ENCODE results near the gene ATP8A2. TPM values are rescaled to one million over a fixed set of nuclear protein-coding genes. Genes with fewer than 3 reads are reported as not detected.

The ATP8A2 gene
- total RNA-seq, 2 donors from 2014 or later = 1.6 to 2.9 TPM

DNA sequence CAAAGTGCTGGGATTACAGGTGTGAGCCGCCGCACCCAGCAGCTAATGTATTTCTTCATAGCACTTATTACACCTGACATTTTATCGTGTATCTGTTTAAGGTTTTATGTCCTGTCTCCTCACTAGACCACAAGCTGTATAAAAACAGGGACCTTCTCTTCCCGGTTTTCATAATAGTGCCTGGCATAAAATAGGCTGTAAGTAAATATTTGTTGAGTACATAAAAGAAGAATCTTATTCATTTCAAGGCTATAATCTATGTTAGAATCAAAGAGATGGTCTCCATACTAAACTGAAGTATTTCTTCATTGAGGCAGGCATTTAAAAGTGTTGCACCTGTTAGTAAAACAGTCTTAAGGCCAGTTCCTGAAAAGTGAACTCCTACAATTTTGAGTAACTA, 486.1 kb downstream of the ATP8A2 start:
- H3K4me1 ChIP-seq (ENCODE audit: control insufficient read depth, insufficient read depth, low read length) = no peaks in the 10 kb centered on the region
- DNase-seq = no peak
- no peaks in the 10 kb centered on the region for H3K9me3 Mint-ChIP-seq
- H3K9ac ChIP-seq (ENCODE audit: extremely low read depth, low read length, poor library complexity, severe bottlenecking) = no peak overlapping the region
- H3K27me3 ChIP-seq (ENCODE audit: control insufficient read depth, insufficient read depth, low read length, poor library complexity, severe bottlenecking) = no peaks in the 10 kb centered on the region
- no peak overlapping the region for H3K4me3 ChIP-seq (ENCODE audit: low read length)
- H3K4me1 Mint-ChIP-seq = peaks cover 9% of the 10 kb centered on the region
- no peak overlapping the region for H3K27ac Mint-ChIP-seq
- H3K27me3 Mint-ChIP-seq (ENCODE audit: insufficient read depth) = no peaks in the 10 kb centered on the region
- no peaks in the 10 kb centered on the region for H3K9me3 ChIP-seq (ENCODE audit: control insufficient read depth, low read length)
- no peaks in the 10 kb centered on the region for H3K36me3 ChIP-seq (ENCODE audit: control insufficient read depth, insufficient read depth, low read length)
- 89 to 100% methylated on average over 2 to 4 of the region's 4 CpGs for WGBS, 2 experiments (ENCODE audit: insufficient coverage in 1 of 2, insufficient read length in 1 of 2)
- no peak overlapping the region for H3K27ac ChIP-seq (ENCODE audit: low read depth, low read length)
- TF ChIP-seq, protein P1, sequence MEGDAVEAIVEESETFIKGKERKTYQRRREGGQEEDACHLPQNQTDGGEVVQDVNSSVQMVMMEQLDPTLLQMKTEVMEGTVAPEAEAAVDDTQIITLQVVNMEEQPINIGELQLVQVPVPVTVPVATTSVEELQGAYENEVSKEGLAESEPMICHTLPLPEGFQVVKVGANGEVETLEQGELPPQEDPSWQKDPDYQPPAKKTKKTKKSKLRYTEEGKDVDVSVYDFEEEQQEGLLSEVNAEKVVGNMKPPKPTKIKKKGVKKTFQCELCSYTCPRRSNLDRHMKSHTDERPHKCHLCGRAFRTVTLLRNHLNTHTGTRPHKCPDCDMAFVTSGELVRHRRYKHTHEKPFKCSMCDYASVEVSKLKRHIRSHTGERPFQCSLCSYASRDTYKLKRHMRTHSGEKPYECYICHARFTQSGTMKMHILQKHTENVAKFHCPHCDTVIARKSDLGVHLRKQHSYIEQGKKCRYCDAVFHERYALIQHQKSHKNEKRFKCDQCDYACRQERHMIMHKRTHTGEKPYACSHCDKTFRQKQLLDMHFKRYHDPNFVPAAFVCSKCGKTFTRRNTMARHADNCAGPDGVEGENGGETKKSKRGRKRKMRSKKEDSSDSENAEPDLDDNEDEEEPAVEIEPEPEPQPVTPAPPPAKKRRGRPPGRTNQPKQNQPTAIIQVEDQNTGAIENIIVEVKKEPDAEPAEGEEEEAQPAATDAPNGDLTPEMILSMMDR (conservative IDR thresholded peaks at IDR 0.05) = no peak
- H3K4me3 Mint-ChIP-seq = no peak overlapping the region
- H3K36me3 Mint-ChIP-seq (ENCODE audit: low read depth) = no peaks in the 10 kb centered on the region

DNA sequence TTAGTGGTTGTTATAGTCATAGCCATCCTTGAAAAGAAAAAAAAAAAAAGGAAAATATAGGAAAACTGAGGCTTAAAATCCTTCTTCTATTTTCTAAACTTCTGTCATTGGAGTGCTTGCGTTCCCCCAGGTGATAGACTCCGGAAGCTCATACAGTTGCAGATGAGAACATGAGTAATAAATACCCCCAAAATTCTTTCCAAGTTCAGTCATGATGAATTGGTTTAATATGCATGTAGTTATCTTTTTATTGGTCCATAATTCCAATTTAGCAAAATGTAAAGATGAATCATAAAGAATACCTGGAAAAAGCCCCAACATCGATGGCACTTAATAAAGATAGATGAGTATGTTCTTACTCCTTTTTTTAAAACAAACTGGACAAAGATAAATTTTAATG, 487.8 kb downstream of the ATP8A2 start:
- no peak overlapping the region for H3K9ac ChIP-seq (ENCODE audit: extremely low read depth, low read length, poor library complexity, severe bottlenecking)
- H3K4me1 ChIP-seq (ENCODE audit: control insufficient read depth, insufficient read depth, low read length) = no peaks in the 10 kb centered on the region
- no peak for DNase-seq
- H3K36me3 Mint-ChIP-seq (ENCODE audit: low read depth) = no peaks in the 10 kb centered on the region
- peaks cover 9% of the 10 kb centered on the region for H3K4me1 Mint-ChIP-seq
- H3K4me3 ChIP-seq (ENCODE audit: low read length) = no peak overlapping the region
- no peaks in the 10 kb centered on the region for H3K27me3 ChIP-seq (ENCODE audit: control insufficient read depth, insufficient read depth, low read length, poor library complexity, severe bottlenecking)
- no peak overlapping the region for H3K4me3 Mint-ChIP-seq
- no peak overlapping the region for H3K27ac ChIP-seq (ENCODE audit: low read depth, low read length)
- H3K27me3 Mint-ChIP-seq (ENCODE audit: insufficient read depth) = no peaks in the 10 kb centered on the region
- no peak overlapping the region for H3K27ac Mint-ChIP-seq
- 88% methylated on average over 2 of the region's 3 CpGs; no CpG with 5 or more reads in 1 of the 2 experiments for WGBS, 2 experiments (ENCODE audit: insufficient coverage in 1 of 2, insufficient read length in 1 of 2)
- TF ChIP-seq, protein P1 (conservative IDR thresholded peaks at IDR 0.05) = no peak
- no peaks in the 10 kb centered on the region for H3K9me3 Mint-ChIP-seq
- H3K9me3 ChIP-seq (ENCODE audit: control insufficient read depth, low read length) = no peaks in the 10 kb centered on the region
- H3K36me3 ChIP-seq (ENCODE audit: control insufficient read depth, insufficient read depth, low read length) = no peaks in the 10 kb centered on the region

DNA sequence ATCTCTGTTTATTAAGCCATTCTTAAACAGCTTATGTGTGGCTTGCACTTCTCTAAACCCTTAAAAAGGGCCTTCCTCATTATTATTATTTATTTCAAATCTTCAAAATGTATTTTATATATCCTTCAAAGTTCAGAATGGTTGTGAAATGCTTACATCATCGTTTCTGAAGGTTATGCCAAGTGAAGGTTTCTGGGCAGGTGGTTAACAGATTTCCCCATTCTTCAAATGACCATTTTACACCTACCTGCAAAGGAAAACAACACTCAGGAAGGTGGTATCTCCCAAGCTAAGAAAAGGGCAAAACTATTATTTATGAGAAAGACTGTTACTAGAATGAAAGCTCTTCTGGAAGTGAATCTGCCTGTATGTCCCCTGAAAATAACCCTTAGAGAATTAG, 488.5 kb downstream of the ATP8A2 start:
- no peak for DNase-seq
- no peaks in the 10 kb centered on the region for H3K36me3 Mint-ChIP-seq (ENCODE audit: low read depth)
- no peaks in the 10 kb centered on the region for H3K9me3 Mint-ChIP-seq
- no peak overlapping the region for H3K4me3 ChIP-seq (ENCODE audit: low read length)
- WGBS, 2 experiments (ENCODE audit: insufficient coverage in 1 of 2, insufficient read length in 1 of 2) = 89% methylated on average over 1 of the region's 1 CpG; no CpG with 5 or more reads in 1 of the 2 experiments
- no peaks in the 10 kb centered on the region for H3K9me3 ChIP-seq (ENCODE audit: control insufficient read depth, low read length)
- H3K27me3 ChIP-seq (ENCODE audit: control insufficient read depth, insufficient read depth, low read length, poor library complexity, severe bottlenecking) = no peaks in the 10 kb centered on the region
- H3K9ac ChIP-seq (ENCODE audit: extremely low read depth, low read length, poor library complexity, severe bottlenecking) = no peak overlapping the region
- peaks cover 9% of the 10 kb centered on the region for H3K4me1 Mint-ChIP-seq
- TF ChIP-seq, protein P1 (conservative IDR thresholded peaks at IDR 0.05) = no peak
- H3K36me3 ChIP-seq (ENCODE audit: control insufficient read depth, insufficient read depth, low read length) = no peaks in the 10 kb centered on the region
- H3K4me1 ChIP-seq (ENCODE audit: control insufficient read depth, insufficient read depth, low read length) = no peaks in the 10 kb centered on the region
- no peaks in the 10 kb centered on the region for H3K27me3 Mint-ChIP-seq (ENCODE audit: insufficient read depth)
- H3K27ac ChIP-seq (ENCODE audit: low read depth, low read length) = no peak overlapping the region
- H3K4me3 Mint-ChIP-seq = no peak overlapping the region
- H3K27ac Mint-ChIP-seq = no peak overlapping the region

All from endodermal cell (in vitro differentiated cells).